Stimulated activated CD4-positive, alpha-beta T cell treated with anti-CD3 and anti-CD28 coated beads, Interleukin-12 subunit alpha, Interleukin-12 subunit beta, amount 100 ng/mL, for 4 hours (primary cell): Measurements from ENCODE around the gene DGCR6.
A peak's percentile ranks its signal among the peaks of the same experiment; 100 is the strongest.
"Not testable (repeated sequence)": the region's sequence is repeated elsewhere in the genome, so short reads cannot be mapped to it uniquely, and the experiment has no call there.

Experiments
- DNase-seq: peaks from one replicate; pipeline ENCODE4 v3.0.0-alpha.2; 2020

The DGCR6 gene

GRCh38 chr22:18905540-18906409 is at the start of gene DGCR6:
DGCR6 (plus strand) TSS chr22:18906320; CDS start chr22:18906375, 55 bp downstream.
- no peak for DNase-seq

GRCh38 chr22:18859314-18859713 is 46.8 kb upstream of the DGCR6 start:
- not testable (repeated sequence) for DNase-seq

DNA sequence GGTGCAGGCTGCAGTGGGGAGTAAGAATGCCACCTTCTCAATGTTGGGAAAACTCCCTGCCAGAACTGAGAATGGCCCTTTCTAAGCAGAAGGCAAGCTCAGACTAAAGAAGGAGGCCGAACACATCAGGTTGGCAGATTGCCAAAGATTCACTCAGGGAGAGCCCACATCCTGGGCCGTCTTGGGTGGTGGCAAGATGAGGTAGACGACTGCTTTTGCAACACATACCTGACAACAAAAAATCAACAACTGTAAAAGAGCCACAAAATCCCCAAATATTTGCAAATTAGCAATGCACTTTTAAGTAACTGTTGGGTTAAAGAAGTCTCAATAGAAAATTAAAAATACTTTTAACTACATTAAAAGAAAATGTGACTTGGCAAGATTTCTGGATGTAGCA is 24.9 kb upstream of the DGCR6 start:
- DNase-seq = peak; percentile 32

- DNase-seq = not testable (repeated sequence)
Observed at GRCh38 chr22:18884465-18884864, 21.7 kb upstream of the DGCR6 start.

- DNase-seq = no peak
Observed at GRCh38 chr22:18888115-18888514, 18.0 kb upstream of the DGCR6 start.

- DNase-seq = not testable (repeated sequence)
Observed at GRCh38 chr22:18890510-18891192, 15.5 kb upstream of the DGCR6 start.

DNA sequence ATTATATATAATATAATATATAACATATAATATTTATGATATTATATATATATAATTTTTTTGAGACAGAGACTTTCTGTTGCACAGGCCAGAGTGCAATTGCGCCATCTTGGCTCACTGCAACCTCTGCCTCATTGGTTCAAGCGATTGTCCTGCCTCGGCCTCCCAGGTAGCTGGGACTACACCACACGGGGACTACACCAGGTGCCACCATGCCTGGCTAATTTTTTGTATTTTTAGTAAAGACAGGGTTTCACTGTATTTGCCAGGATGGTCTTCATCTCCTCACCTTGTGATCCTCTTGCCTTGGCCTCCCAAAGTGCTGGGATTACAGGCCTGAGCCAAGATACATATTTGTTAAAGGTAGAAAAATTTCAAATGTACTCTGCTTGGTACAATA is 12.3 kb upstream of the DGCR6 start:
- not testable (repeated sequence) for DNase-seq

GRCh38 chr22:18896037-18896657 is 10.0 kb upstream of the DGCR6 start:
- not testable (repeated sequence) for DNase-seq

GRCh38 chr22:18906410-18906745 is 258 bp downstream of the DGCR6 start:
- DNase-seq = not testable (repeated sequence)

GRCh38 chr22:18906896-18907295 is 776 bp downstream of the DGCR6 start:
- DNase-seq = no peak

DNA sequence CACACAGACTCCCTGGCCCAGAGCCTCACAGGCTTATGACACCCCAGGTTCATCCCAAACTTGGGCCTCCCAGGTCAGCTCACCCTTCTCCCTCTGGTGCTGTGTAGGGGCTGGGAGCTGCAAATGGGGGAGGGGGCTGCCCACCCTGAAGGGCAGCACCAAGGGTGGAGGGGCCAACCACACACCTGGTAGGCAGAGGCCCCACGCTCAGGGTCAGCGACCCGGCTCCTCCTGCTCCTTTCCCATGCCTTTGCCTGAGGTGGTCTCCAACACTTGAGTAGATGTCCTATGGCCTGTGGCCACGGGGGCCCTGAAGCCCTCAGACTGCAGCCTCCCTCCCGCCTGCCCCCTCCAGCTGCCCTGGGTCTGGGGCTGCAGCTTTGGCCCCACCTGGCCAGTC is 3.4 kb downstream of the DGCR6 start:
- no peak for DNase-seq

DNA sequence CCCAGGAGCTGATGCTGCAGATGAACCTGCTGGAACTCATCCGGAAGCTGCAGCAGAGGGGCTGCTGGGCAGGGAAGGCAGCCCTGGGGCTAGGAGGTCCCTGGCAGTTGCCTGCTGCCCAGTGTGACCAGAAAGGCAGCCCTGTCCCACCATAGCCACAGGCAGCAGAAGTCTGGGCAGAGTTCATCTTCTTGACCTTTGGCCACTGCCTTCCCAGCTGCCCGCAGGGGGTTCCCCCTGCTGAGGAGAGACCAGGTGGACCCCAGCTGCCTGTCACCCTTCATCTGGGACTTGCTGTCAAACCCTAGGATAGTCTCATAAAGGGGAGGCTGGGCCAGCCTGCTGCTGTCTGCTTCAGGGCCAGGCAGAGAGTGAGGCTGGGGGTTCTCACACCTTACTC is 5.4 kb downstream of the DGCR6 start:
- not testable (repeated sequence) for DNase-seq

GRCh38 chr22:18912264-18912946 is 6.3 kb downstream of the DGCR6 start:
- DNase-seq = not testable (repeated sequence)

DNA sequence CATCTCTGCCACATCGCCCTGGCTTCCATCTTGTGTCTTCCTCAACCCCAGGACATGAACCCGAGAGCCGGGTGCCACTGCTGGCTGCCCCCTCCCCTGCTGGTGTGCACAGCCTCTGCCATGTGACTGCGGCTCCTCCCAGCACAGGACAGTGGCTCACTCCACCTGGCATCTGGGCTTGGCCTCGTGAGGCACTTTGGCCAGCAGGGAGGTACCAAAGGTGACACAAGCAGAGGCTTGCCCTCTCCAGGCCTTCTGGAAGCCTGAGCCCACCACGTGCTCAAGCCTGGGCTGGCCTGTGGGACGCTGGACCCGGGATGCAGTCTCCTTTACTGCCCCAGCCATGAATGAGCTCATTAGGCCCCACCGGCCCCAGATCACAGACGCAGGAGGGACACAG is 8.4 kb downstream of the DGCR6 start:
- not testable (repeated sequence) for DNase-seq

DNA sequence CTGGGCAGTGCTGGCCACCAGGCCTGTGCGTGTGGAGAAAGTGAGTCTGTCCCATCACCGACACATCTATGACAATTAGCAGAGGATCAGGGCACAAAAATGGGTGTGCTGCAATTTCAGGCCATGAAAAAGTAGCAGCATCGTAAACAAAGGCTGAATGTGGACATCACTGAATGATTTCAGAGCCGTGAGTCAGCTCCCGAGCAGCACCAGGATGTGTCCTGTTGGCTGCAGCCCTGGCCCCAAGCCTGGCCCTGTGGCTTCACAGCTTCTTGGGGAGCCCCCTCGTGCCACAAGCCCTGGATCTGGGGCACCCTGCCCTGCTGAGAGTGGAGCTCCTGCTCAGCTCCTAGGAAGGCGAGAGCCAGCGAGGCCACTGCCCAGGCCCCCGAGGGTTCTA is 9.4 kb downstream of the DGCR6 start:
- not testable (repeated sequence) for DNase-seq

- not testable (repeated sequence) for DNase-seq
Observed at GRCh38 chr22:18917818-18918217, 11.7 kb downstream of the DGCR6 start.

DNA sequence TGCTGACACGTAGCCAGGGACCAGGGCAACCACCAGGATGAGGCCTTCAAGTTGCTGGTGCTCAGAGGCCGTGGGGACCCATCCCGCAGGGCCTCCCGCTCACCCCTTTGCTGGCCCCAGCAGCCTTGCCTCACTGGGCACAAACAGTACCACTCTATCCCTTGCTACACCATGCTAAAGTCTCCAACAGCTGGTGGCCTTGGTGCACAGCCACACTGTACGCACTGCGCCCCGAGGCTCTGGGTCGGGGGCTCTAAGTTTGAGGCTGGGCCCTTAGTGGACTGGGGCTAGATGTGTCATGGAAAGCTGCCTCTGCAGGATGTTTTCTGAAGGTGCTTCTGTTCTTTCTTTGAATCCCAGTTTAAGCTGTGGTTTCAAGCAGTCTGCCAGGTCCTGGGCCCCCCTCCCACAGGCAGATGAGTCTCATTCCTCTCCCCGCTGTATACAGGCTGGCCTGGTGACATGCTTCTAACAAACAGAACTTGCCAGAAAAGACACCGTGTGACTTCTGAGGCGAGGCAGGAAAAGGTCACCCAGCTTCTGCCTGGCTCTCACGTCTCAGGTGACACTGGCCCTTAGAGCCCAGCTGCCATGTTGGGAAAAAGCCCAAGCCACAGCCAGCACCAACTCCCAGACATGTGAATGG is 14.3 kb downstream of the DGCR6 start:
- not testable (repeated sequence) for DNase-seq

DNA sequence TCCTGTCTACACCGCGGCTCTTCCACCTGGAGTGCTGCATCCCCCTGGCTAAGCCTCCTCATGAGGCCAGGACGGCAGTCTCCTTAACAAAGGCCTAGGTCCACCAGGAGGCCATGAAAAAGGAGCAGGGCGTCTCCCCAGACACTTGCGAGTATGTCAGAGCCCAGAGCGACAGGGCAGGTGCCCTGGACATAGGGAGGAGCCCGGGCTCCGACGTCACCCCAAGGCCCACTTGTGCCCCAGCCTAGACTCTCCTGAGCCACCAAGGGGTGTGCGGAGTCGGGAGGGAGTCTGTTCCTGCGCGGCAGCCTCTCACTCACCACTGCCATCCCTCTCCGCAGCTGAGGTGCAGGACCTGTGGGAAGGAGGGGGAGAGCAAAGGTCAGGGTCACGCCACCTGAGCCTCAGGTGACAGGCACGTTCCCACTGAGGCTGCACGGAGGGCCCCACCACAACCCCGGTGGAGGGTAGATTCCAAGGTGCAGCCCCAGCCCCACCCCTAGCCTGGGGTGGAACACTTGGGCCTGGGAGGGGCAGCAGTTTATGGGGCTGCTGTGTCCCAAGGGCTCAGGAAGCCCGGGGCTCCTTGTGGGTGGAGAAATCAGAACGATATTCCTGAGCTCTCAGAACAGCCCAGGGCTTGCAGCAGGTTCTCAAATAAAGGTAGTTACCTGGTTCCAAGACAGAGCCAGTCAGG is 19.4 kb downstream of the DGCR6 start:
- no peak for DNase-seq

DNA sequence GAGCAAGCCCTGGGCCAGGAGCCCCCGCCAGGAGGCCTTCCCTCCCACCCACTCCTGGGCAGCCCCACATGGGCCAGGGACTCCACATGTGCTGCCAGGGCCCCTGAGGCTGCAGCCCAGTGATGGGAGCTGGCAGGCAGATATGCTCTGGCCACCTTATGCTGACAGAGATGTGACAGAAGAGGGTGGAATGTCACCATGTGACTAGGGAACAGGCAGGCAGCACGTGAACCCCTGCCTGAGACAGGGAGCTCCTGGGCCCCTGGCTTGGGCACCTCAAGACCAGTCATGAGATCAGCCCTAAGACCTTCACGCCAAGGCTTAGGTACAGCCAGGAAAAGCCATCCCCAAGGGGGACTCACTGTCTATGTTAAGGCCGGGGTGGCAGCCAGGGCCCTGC is 20.9 kb downstream of the DGCR6 start:
- no peak for DNase-seq

GRCh38 chr22:18927573-18927972 is 21.5 kb downstream of the DGCR6 start:
- no peak for DNase-seq

DNA sequence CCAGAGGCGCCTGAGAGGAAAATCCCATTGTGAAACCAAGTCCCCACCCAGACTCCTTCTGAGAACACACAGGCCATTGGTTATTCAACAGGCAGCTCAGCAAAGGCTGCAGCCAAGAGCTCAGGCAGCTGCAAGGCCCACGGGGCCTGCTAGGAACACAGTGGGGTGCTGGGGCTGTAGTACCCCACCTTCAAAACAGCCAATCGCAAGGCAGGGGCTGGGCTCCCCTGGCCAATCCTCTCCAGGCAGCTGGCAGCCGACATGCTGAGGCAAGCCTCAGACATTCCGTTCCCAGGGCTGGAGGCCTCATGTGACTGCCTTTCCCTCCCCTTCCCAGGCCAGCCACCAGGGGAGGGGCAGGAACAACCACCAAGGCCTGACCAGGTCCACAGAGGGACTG is 23.3 kb downstream of the DGCR6 start:
- DNase-seq = no peak
